Measurements from ENCODE around the gene JHY.

DNA sequence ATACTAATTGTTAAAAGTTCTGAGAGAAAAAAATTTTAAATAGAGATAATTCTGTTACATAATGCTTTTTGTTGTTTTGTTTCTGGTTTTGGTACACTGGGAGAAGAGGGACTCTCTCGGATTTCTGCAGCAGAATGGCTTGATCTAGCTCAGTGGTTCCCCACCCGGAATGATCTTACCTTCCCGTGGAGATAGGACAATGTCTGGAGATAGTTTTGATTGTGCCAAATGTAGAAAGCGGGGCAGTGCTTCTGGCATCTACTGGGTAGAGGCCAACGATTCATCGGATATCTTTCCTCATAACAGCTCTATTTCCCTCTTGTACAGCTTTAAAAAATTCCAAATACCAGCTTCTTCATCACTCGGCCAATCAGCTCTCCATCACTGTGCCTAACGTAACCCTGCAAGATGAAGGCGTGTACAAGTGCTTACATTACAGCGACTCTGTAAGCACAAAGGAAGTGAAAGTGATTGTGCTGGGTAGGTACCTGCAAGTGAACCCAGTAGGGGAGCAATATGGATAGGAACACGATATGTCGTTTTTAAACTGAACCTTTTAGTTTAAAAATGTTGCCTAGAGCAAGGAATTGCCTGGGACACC is 31.1 kb upstream of the JHY start:
- no peak for TF ChIP-seq POLR2AphosphoS5 (IDR thresholded peaks at IDR 0.05)
- TF ChIP-seq, protein P1, sequence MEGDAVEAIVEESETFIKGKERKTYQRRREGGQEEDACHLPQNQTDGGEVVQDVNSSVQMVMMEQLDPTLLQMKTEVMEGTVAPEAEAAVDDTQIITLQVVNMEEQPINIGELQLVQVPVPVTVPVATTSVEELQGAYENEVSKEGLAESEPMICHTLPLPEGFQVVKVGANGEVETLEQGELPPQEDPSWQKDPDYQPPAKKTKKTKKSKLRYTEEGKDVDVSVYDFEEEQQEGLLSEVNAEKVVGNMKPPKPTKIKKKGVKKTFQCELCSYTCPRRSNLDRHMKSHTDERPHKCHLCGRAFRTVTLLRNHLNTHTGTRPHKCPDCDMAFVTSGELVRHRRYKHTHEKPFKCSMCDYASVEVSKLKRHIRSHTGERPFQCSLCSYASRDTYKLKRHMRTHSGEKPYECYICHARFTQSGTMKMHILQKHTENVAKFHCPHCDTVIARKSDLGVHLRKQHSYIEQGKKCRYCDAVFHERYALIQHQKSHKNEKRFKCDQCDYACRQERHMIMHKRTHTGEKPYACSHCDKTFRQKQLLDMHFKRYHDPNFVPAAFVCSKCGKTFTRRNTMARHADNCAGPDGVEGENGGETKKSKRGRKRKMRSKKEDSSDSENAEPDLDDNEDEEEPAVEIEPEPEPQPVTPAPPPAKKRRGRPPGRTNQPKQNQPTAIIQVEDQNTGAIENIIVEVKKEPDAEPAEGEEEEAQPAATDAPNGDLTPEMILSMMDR (IDR thresholded peaks at IDR 0.05), result no peak

All from gastroesophageal sphincter (tissue), 3 donors.